Measurements from ENCODE around the gene PFDN2. TPM values are rescaled to one million over a fixed set of nuclear protein-coding genes. Genes with fewer than 3 reads are reported as not detected.

PFDN2 gene
- total RNA-seq, 4 donors from 2014 or later, result 23.8 to 58.2 (median 30.3) TPM

GRCh38 chr1:161091796-161092507 is 25.9 kb downstream of the PFDN2 start:
- Histone ChIP-seq H3K9me3 (no peaks in the 10 kb centered on the region), H3K4me1 (peaks cover 4 to 8% of the 10 kb centered on the region in 2 donors), H3K4me3 (replicated peaks in 1 of 3) (no peak overlapping the region), H3K27ac (no peak overlapping the region), H3K27me3 (no peaks in the 10 kb centered on the region), H3K36me3 (no peaks in the 10 kb centered on the region)
- intact Hi-C loops (cut with DNase I), result loop anchor here (10.0 kb wide), 2 partner anchors 47 to 257 kb away; partner anchors contain the start of gene USF1
- WGBS, 2 donors, result 90 to 92% methylated on average over 7 of the region's 7 CpGs
- DNase-seq, result no peak
- TF ChIP-seq CTCF (IDR thresholded peaks at IDR 0.05), result no peak
- no peak for TF ChIP-seq POLR2A (IDR thresholded peaks at IDR 0.05)

GRCh38 chr1:161091093-161091492 is 26.7 kb downstream of the PFDN2 start:
- intact Hi-C loops (cut with DNase I), result loop anchor here (10.0 kb wide), 2 partner anchors 46 to 256 kb away; partner anchors contain the start of gene USF1
- DNase-seq, result no peak
- WGBS, 2 donors, result 85 to 86% methylated on average over 5 of the region's 5 CpGs
- Histone ChIP-seq H3K4me1 (peaks cover 4 to 8% of the 10 kb centered on the region in 2 donors), H3K27ac (no peak overlapping the region), H3K4me3 (replicated peaks in 1 of 3) (no peak overlapping the region), H3K27me3 (no peaks in the 10 kb centered on the region), H3K36me3 (no peaks in the 10 kb centered on the region), H3K9me3 (no peaks in the 10 kb centered on the region)
- TF ChIP-seq POLR2A (IDR thresholded peaks at IDR 0.05) (no peak), CTCF (IDR thresholded peaks at IDR 0.05) (no peak)

GRCh38 chr1:161090617-161091016 is 27.2 kb downstream of the PFDN2 start:
- H3K36me3 ChIP-seq, result no peaks in the 10 kb centered on the region
- no peak for TF ChIP-seq POLR2A (IDR thresholded peaks at IDR 0.05)
- TF ChIP-seq CTCF (IDR thresholded peaks at IDR 0.05), result no peak
- H3K27ac ChIP-seq, result no peak overlapping the region
- H3K9me3 ChIP-seq, result no peaks in the 10 kb centered on the region
- H3K27me3 ChIP-seq, result no peaks in the 10 kb centered on the region
- H3K4me3 ChIP-seq (replicated peaks in 1 of 3), result no peak overlapping the region
- intact Hi-C loops (cut with DNase I), result loop anchor here (10.0 kb wide), 2 partner anchors 46 to 256 kb away; partner anchors contain the start of gene USF1
- WGBS, 2 donors, result 89 to 91% methylated on average over 3 of the region's 3 CpGs
- peaks cover 4 to 8% of the 10 kb centered on the region in 2 donors for H3K4me1 ChIP-seq
- no peak for DNase-seq

GRCh38 chr1:161089938-161090337 is 27.9 kb downstream of the PFDN2 start:
- 92 to 94% methylated on average over 5 of the region's 5 CpGs for WGBS, 2 donors
- Histone ChIP-seq H3K9me3 (no peaks in the 10 kb centered on the region), H3K27ac (no peak overlapping the region), H3K36me3 (no peaks in the 10 kb centered on the region), H3K4me3 (replicated peaks in 1 of 3) (no peak overlapping the region), H3K4me1 (peaks cover 4 to 8% of the 10 kb centered on the region in 2 donors), H3K27me3 (no peaks in the 10 kb centered on the region)
- TF ChIP-seq POLR2A (IDR thresholded peaks at IDR 0.05), result no peak
- no peak for TF ChIP-seq CTCF (IDR thresholded peaks at IDR 0.05)
- DNase-seq, result no peak
- intact Hi-C loops (cut with DNase I), result loop anchor here (10.0 kb wide), 2 partner anchors 45 to 255 kb away; partner anchors contain the start of gene USF1

GRCh38 chr1:161089251-161089924 is 28.4 kb downstream of the PFDN2 start, which contains the start of gene NECTIN4:
Gene NECTIN4 (minus strand): TSS chr1:161089558. CDS start chr1:161089296, 262 bp downstream.
- WGBS, 2 donors, result 50 to 52% methylated on average over 9 to 21 of the region's 22 CpGs
- Histone ChIP-seq H3K4me1 (peaks cover 4 to 8% of the 10 kb centered on the region in 2 donors), H3K9me3 (no peaks in the 10 kb centered on the region), H3K27me3 (no peaks in the 10 kb centered on the region), H3K4me3 (replicated peaks in 1 of 3) (no peak within 1 kb of the TSS), H3K36me3 (no peaks in the 10 kb centered on the region), H3K27ac (no peak within 1 kb of the TSS)
- TF ChIP-seq CTCF (IDR thresholded peaks at IDR 0.05) (no peak), POLR2A (IDR thresholded peaks at IDR 0.05) (no peak)
- intact Hi-C loops (cut with DNase I), result no loop called here
- peak; percentile 71 to 77 for DNase-seq

All from thyroid gland (tissue), 4 donors.